ENCODE measurements around the gene RELN.

RELN gene

DNA sequence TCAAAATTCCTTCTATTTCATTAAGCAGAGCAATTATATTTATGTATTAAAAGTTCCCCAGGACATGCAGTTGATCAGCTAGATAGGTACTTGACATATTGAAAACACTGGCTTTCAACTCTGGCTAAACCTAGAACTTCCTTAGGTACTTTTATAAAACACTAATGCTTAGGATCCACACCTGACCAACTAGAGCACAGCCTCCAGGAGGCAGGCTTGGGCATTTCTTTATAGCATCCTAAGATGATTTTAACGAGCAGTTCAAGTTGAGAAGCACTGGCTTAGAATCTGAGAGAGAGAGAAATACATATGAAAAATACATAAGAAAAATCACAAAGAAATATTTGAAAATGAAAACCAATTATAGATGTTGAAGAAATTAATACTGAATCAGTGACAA, 564.3 kb downstream of the RELN start:
- H3K27ac ChIP-seq (ENCODE audit: insufficient read depth in 1 of 2, low read depth in 1 of 2, low read length in 2 of 2, poor library complexity in 1 of 2, severe bottlenecking in 2 of 2) = no peak overlapping the region
- no peaks in the 10 kb centered on the region for H3K4me1 ChIP-seq (ENCODE audit: control extremely low read depth in 1 of 4, control insufficient read depth in 4 of 4, insufficient read depth in 4 of 4, low read length in 3 of 4)
- H3K36me3 ChIP-seq (ENCODE audit: control insufficient read depth in 4 of 4, insufficient read depth in 4 of 4, low read length in 3 of 4) = no peaks in the 10 kb centered on the region
- H3K4me3 ChIP-seq (ENCODE audit: control insufficient read depth in 1 of 7, extremely low read depth in 1 of 7, insufficient read depth in 4 of 7, low read depth in 2 of 7, low read length in 6 of 7) = no peak overlapping the region
- H3K27me3 ChIP-seq (replicated peaks in 2 of 5; ENCODE audit: control insufficient read depth in 4 of 5, insufficient read depth in 5 of 5, low read length in 4 of 5) = peaks cover 0 to 3% (median 0%) of the 10 kb centered on the region in 5 experiments
- no peak for DNase-seq
- H3K9me3 ChIP-seq (ENCODE audit: control extremely low read depth in 1 of 5, control insufficient read depth in 4 of 5, insufficient read depth in 2 of 5, low read depth in 1 of 5, low read length in 4 of 5) = no peaks in the 10 kb centered on the region
- ChIA-PET CTCF (no interaction called here), POLR2A (no interaction called here)
- no CpG with 5 or more reads among the region's 1 CpG for WGBS (ENCODE audit: insufficient coverage)

DNA sequence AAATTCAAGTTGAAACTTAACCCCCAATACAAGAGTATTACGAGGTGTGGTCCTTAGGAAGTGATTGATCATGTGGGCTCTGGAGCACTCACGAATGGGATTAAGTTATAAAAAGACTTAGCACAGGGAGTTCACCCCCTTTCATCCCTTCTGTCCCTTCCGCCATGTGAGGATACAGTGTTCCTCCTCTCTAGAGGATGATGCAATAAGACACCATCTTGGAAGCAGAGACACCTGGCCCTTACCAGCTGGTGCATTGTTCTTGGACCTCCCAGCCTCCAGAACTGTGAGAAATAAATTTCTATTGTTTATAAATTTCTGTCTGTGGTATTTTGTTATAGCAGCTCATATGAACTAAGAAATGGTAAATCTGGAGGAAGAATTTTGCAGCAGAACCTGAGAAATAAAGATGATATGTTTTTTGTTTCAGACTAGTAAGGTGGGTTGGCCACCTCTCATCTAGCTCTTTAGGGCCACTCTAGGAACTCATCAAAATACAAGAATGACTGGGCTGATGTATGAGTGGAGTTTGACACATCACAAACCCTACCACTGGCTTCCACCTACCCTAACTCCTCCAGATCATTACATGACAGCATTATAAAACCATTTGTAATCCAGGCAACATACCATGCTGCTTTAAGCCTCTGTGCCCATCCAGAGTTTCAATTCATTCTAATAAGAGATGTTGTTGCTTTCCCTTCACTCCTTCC, 565.8 kb downstream of the RELN start:
- H3K9me3 ChIP-seq (ENCODE audit: control extremely low read depth in 1 of 5, control insufficient read depth in 4 of 5, insufficient read depth in 2 of 5, low read depth in 1 of 5, low read length in 4 of 5) = no peaks in the 10 kb centered on the region
- ChIA-PET CTCF (no interaction called here), POLR2A (no interaction called here)
- H3K4me3 ChIP-seq (ENCODE audit: control insufficient read depth in 1 of 7, extremely low read depth in 1 of 7, insufficient read depth in 4 of 7, low read depth in 2 of 7, low read length in 6 of 7) = no peak overlapping the region
- H3K27me3 ChIP-seq (replicated peaks in 2 of 5; ENCODE audit: control insufficient read depth in 4 of 5, insufficient read depth in 5 of 5, low read length in 4 of 5) = peaks cover 0 to 3% (median 0%) of the 10 kb centered on the region in 5 experiments
- no peaks in the 10 kb centered on the region for H3K36me3 ChIP-seq (ENCODE audit: control insufficient read depth in 4 of 4, insufficient read depth in 4 of 4, low read length in 3 of 4)
- H3K27ac ChIP-seq (ENCODE audit: insufficient read depth in 1 of 2, low read depth in 1 of 2, low read length in 2 of 2, poor library complexity in 1 of 2, severe bottlenecking in 2 of 2) = no peak overlapping the region
- H3K4me1 ChIP-seq (ENCODE audit: control extremely low read depth in 1 of 4, control insufficient read depth in 4 of 4, insufficient read depth in 4 of 4, low read length in 3 of 4) = no peaks in the 10 kb centered on the region
- no CpG with 5 or more reads among the region's 3 CpGs for WGBS (ENCODE audit: insufficient coverage)
- DNase-seq = no peak
